ENCODE results near the gene SPTSSA. TPM values are rescaled to one million over a fixed set of nuclear protein-coding genes. Genes with fewer than 3 reads are reported as not detected.
"Not testable (repeated sequence)": the region's sequence is repeated elsewhere in the genome, so short reads cannot be mapped to it uniquely, and the experiment has no call there.

Gene SPTSSA
- total RNA-seq, 1 donor = 10.5 TPM

GRCh38 chr14:34398024-34398423 lies 64.0 kb downstream of the SPTSSA start:
- Histone ChIP-seq H3K27me3 (ENCODE audit: insufficient read depth, low read length) (no peaks in the 10 kb centered on the region), H3K4me2 (ENCODE audit: insufficient read depth, low read length) (no peak overlapping the region), H2AFZ (ENCODE audit: low read length) (no peak overlapping the region), H3K36me3 (ENCODE audit: insufficient read depth, low read length) (no peaks in the 10 kb centered on the region), H3K79me2 (ENCODE audit: insufficient read depth, low read length) (no peaks in the 10 kb centered on the region), H3K9me3 (ENCODE audit: low read depth, low read length) (no peaks in the 10 kb centered on the region), H4K20me1 (ENCODE audit: insufficient read depth, low read length) (no peaks in the 10 kb centered on the region), H3K4me3 (ENCODE audit: insufficient read depth, low read length) (no peak overlapping the region), H3K4me1 (ENCODE audit: insufficient read depth, low read length) (no peaks in the 10 kb centered on the region), H3K27ac (ENCODE audit: low read depth, low read length) (no peak overlapping the region)
- no peak for DNase-seq (ENCODE audit: insufficient read length, low spot score, missing footprints)
- no peak for TF ChIP-seq CTCF (IDR thresholded peaks at IDR 0.05; ENCODE audit: extremely low read depth, low read depth, low read length)

- H3K79me2 ChIP-seq (ENCODE audit: insufficient read depth, low read length) = no peaks in the 10 kb centered on the region
- H3K4me1 ChIP-seq (ENCODE audit: insufficient read depth, low read length) = no peaks in the 10 kb centered on the region
- no peaks in the 10 kb centered on the region for H3K9me3 ChIP-seq (ENCODE audit: low read depth, low read length)
- no peaks in the 10 kb centered on the region for H3K36me3 ChIP-seq (ENCODE audit: insufficient read depth, low read length)
- no peaks in the 10 kb centered on the region for H4K20me1 ChIP-seq (ENCODE audit: insufficient read depth, low read length)
- H3K4me3 ChIP-seq (ENCODE audit: insufficient read depth, low read length) = no peak overlapping the region
- no peak for TF ChIP-seq CTCF (IDR thresholded peaks at IDR 0.05; ENCODE audit: extremely low read depth, low read depth, low read length)
- no peak overlapping the region for H3K4me2 ChIP-seq (ENCODE audit: insufficient read depth, low read length)
- no peak overlapping the region for H2AFZ ChIP-seq (ENCODE audit: low read length)
- H3K27ac ChIP-seq (ENCODE audit: low read depth, low read length) = no peak overlapping the region
- no peak for DNase-seq (ENCODE audit: insufficient read length, low spot score, missing footprints)
- H3K27me3 ChIP-seq (ENCODE audit: insufficient read depth, low read length) = no peaks in the 10 kb centered on the region
Measured at GRCh38 chr14:34387974-34388516, 74.0 kb downstream of the SPTSSA start.

GRCh38 chr14:34386865-34387485 lies 75.1 kb downstream of the SPTSSA start:
- H3K36me3 ChIP-seq (ENCODE audit: insufficient read depth, low read length) = no peaks in the 10 kb centered on the region
- no peak overlapping the region for H3K4me2 ChIP-seq (ENCODE audit: insufficient read depth, low read length)
- no peak for TF ChIP-seq CTCF (IDR thresholded peaks at IDR 0.05; ENCODE audit: extremely low read depth, low read depth, low read length)
- H2AFZ ChIP-seq (ENCODE audit: low read length) = no peak overlapping the region
- H3K4me1 ChIP-seq (ENCODE audit: insufficient read depth, low read length) = no peaks in the 10 kb centered on the region
- H3K79me2 ChIP-seq (ENCODE audit: insufficient read depth, low read length) = no peaks in the 10 kb centered on the region
- no peaks in the 10 kb centered on the region for H3K9me3 ChIP-seq (ENCODE audit: low read depth, low read length)
- no peak overlapping the region for H3K27ac ChIP-seq (ENCODE audit: low read depth, low read length)
- no peaks in the 10 kb centered on the region for H3K27me3 ChIP-seq (ENCODE audit: insufficient read depth, low read length)
- peak; percentile 74 for DNase-seq (ENCODE audit: insufficient read length, low spot score, missing footprints)
- H4K20me1 ChIP-seq (ENCODE audit: insufficient read depth, low read length) = no peaks in the 10 kb centered on the region
- no peak overlapping the region for H3K4me3 ChIP-seq (ENCODE audit: insufficient read depth, low read length)

GRCh38 chr14:34385881-34386280 lies 76.2 kb downstream of the SPTSSA start:
- H3K27me3 ChIP-seq (ENCODE audit: insufficient read depth, low read length); H2AFZ ChIP-seq (ENCODE audit: low read length); H3K4me3 ChIP-seq (ENCODE audit: insufficient read depth, low read length); H3K4me2 ChIP-seq (ENCODE audit: insufficient read depth, low read length); H3K4me1 ChIP-seq (ENCODE audit: insufficient read depth, low read length); H3K27ac ChIP-seq (ENCODE audit: low read depth, low read length); H3K9me3 ChIP-seq (ENCODE audit: low read depth, low read length); H3K36me3 ChIP-seq (ENCODE audit: insufficient read depth, low read length); DNase-seq (ENCODE audit: insufficient read length, low spot score, missing footprints); H4K20me1 ChIP-seq (ENCODE audit: insufficient read depth, low read length); H3K79me2 ChIP-seq (ENCODE audit: insufficient read depth, low read length): not testable (repeated sequence)
